Effector CD4-positive, alpha-beta T cell (primary cell): ENCODE measurements around the gene ADH1A.
"Not testable (repeated sequence)": the region's sequence is repeated elsewhere in the genome, so short reads cannot be mapped to it uniquely, and the experiment has no call there.

ENCODE experiments used
- DNase-seq: peaks from one replicate; pipeline ENCODE4 v3.0.0-alpha.2; 2020

The ADH1A gene

DNA sequence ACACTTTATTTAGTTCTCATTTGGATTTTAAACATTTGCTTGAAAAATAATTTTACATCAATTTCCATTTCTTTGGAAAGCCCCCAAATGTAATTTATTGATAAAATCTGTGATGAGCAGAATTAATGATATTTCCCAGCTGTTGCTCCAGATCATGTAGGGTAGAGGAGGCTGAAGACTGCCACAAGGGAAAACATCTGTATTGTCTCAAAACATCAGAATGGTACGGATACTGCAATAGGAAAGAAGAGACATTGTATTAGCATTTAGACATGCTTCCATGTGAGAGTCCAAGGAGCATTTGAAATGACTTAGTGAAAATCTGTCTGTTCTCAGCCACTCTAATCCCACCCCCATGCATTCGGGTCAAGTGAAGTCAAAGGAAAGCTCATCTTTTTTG is 14.4 kb downstream of the ADH1A start:
- no peak for DNase-seq

DNA sequence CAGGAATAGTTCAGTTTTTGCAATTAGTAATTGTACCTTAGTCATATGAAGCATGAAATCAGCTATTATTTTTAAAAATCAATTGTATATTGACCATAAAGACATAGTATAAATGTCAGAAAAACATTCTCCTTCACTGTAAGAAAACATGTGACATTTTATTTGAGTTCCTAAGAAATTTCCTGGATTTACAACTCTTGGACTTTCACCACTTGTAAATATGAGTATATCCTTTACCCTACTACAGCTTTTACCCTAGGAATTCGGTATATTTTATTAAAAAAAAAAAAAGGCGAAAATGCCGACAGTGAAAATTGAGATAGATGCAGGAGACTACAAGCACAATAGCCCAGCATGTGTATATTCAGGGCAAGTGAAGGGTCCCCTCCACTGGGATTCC is 14.9 kb downstream of the ADH1A start:
- DNase-seq: no peak

DNA sequence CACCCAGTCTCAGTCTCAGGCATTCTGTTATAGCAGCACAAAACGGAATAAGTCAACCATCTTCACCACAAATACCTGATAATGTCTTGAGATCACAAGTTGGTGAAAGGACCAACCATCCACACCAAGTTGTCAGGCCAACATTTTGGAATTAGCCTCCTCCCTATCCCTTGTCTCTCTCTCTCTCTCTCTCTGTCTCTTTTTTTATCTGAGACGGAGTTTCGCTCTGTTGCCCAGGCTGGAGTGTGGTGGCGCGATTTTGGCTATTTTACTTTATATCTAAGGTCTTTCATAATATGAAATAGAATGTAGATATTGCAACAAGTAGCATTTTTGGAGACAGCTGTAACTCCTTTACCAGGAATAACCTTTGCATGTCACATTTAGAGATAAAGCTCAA is 15.7 kb downstream of the ADH1A start:
- no peak for DNase-seq

DNA sequence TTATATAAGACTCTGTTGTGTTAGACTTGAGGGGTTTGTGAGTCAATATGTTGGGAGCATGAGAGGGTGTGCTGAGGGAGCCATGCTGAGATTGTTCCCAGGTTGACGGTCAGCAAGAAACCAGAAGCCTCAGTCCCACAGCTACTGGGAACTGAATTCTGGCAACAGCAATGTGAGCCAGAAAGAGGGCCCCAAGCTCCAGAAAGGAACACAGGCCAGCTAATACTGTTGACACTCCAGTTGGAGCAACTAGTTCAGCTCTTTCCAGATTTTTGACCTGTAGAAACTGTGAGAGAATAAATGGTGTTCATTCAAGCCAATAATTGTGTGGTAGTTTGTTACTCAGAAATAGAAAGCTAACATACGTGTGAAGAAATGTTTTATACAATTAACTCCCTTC is 17.1 kb downstream of the ADH1A start:
- no peak for DNase-seq

DNA sequence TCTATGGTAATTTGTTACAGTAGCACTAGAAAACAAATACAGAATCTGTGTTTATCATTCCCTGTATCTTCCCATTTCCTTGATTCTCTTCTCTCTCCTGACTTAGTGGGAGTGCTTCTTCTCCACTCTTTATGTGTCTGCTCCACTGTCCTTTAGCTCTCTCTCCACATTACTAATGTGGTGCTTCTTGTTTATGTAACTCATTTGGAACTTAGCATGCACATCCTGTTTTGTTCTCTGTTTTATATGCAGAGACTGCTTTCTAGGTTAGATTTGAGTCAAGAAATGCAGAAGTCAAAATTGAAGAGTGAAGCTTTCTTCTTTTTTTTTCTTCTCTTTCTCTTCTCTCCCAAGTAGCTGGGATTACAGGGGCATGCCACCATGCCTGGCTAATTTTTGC is 25.9 kb downstream of the ADH1A start:
- no peak for DNase-seq

DNA sequence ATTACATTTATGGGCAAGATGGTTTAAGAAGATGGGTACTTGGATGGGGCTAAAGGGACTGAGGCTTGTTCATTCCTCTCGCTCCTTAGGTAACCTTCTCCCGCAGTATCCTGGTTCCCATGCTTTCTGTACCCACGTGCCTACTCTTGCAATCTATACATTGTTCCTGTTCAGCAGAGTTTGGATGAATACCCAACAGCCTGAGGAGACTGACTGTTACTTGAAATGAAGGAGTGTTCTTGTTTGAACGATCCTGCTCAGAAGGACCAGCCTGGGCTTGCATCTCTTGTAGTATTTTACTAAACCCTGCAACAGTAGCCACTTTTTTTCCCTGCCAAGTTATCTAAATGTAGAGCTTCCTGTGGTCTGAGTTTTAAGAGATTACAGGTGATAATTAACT is 38.0 kb downstream of the ADH1A start:
- no peak for DNase-seq

DNA sequence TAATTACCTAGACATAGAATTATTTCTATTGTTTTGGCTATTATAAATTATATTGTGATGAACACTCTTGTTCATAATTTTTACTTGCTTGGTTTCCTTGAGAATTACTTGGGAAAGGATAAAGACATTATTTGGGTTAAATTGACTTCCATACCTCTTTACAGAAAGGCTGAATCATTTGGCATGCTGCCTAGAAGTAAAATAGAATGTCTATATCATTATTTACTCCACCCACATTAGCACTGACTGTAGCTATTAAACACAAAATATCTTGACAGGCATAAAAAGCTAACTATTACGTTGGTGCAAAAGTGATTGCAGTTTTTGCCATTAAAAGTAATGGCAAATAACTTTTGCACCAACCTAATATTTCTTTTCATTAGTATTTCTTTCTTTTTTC is 42.1 kb downstream of the ADH1A start:
- DNase-seq: no peak

DNA sequence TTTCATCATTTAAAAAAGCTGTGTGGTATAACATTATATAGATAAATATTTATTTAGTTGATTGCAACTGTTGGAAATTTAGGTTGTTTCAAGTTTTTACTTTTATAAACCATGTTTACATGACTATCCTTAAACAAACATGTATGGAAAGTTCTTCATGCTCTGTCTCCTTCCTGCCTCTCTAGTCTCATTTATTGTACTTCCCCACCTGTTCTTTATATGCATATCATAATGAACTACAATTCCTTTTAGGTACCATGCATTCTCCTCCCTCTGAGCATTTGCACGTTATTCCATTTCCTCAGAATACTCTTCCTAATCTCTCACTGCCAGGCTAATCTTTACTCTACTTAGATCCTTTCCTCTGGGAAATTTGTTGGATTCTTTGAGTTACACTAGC is 54.8 kb downstream of the ADH1A start:
- no peak for DNase-seq

DNA sequence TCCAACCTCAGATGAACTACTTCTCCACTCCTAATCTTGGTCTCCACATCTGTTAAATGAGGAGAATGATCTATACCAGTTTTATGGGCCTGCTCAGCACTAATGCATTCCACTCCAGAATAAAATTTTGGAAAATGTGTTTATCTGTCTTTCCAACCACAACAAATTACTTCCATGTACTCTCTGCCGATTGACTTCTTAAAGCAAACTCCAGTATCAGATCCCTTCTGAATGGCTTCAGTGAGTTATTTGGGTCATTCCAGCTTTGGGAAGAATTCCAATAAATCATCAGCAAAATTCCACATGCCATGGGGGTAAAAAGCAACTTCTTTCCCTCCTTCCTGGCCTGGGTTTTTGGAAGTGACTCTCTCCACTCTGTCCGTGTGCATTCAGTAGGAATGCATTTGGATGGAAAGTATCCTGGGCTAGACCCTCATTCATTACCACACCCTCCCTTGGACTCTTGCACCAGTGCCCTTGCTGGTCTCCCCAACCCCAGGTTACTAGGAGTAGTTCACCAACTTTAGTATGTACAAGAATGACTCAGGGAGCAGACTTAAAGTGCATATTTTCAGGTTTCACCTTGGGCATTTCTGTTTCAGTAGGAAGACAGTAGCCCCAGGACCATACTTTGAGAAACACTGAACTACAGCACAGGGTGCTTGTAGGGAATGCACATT is 56.3 kb downstream of the ADH1A start:
- no peak for DNase-seq

DNA sequence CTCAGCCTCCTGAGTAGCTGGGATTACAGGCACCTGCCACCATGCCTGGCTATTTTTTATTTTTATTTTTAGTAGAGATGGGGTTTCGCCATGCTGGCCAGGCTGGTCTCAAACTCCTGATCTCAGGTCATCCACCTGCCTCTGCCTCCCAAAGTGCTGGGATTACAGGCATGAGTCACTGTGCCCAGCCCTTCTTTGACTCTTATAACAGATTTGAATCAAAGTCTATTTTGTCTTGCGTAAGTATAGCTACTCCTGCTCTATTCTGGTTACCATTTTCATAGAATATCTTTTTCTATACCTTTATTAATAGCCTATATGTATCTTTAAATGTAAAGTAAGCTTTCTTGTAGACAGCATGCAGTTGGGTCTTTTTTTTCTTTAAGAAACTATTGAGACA is 57.4 kb downstream of the ADH1A start:
- not testable (repeated sequence) for DNase-seq

DNA sequence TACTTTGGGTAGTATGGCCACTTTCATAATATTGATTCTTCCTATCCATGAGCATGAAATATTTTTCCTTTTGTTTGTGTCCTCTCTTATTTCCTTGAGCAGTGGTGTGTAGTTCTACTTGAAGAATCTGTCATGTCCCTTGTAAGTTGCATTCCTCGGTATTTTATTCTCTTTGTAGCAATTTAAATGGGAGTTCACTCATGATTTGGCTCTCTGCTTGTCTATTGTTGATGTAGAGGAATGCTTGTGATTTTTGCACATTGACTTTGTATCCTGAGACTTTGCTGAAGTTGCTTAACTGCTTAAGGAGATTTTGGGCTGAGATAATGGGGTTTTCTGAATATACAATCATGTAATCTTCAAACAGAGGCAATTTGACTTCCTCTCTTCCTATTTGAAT is 62.1 kb downstream of the ADH1A start:
- not testable (repeated sequence) for DNase-seq

DNA sequence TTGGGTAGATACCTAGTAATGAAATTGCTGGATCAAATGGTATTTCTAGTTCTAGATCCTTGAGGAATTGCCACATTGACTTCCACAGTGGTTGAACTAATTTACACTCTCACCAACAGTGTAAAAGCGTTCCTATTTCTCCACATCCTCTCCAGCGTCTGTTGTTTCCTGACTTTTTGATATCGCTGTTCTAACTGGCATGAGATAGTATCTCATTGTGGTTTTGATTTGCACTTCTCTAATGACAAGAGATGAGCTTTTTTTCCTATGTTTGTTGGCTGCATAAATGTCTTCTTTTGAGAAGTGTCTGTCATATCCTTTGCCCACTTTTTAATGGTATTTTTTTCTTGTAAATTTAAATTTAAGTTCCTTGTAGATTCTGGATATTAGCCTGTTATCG is 63.1 kb downstream of the ADH1A start:
- not testable (repeated sequence) for DNase-seq
